Non-pigmented ciliary epithelial cell (primary cell): ENCODE results near the gene ADAM17.
A peak's percentile ranks its signal among the peaks of the same experiment; 100 is the strongest.
"Not testable (repeated sequence)": the region's sequence is repeated elsewhere in the genome, so short reads cannot be mapped to it uniquely, and the experiment has no call there.

Source experiments
- DNase-seq: peaks from one replicate; pipeline ENCODE4 v3.0.0-alpha.2; 2010; ENCODE audit warnings: low read depth

Gene ADAM17

GRCh38 chr2:9519250-9519649, 36.4 kb downstream of the ADAM17 start:
- no peak for DNase-seq

- DNase-seq = no peak
Measured at GRCh38 chr2:9518780-9519179, 36.9 kb downstream of the ADAM17 start.

GRCh38 chr2:9518163-9518562, 37.5 kb downstream of the ADAM17 start:
- no peak for DNase-seq

GRCh38 chr2:9517118-9517782, 38.4 kb downstream of the ADAM17 start:
- DNase-seq = no peak

GRCh38 chr2:9513946-9514345, 41.7 kb downstream of the ADAM17 start:
- not testable (repeated sequence) for DNase-seq

- DNase-seq = no peak
Measured at GRCh38 chr2:9508931-9509330, 46.7 kb downstream of the ADAM17 start.

GRCh38 chr2:9498210-9498609, 57.4 kb downstream of the ADAM17 start:
- no peak for DNase-seq

GRCh38 chr2:9497017-9497416, 58.6 kb downstream of the ADAM17 start:
- no peak for DNase-seq

- no peak for DNase-seq
Measured at GRCh38 chr2:9494081-9494480, 61.5 kb downstream of the ADAM17 start.

- no peak for DNase-seq
Measured at GRCh38 chr2:9493478-9493877, 62.2 kb downstream of the ADAM17 start.

- DNase-seq = no peak
Measured at GRCh38 chr2:9492927-9493326, 62.7 kb downstream of the ADAM17 start.

GRCh38 chr2:9490789-9491188, 64.8 kb downstream of the ADAM17 start:
- no peak for DNase-seq

- DNase-seq = peak; percentile 55
Measured at GRCh38 chr2:9488583-9489547, 66.8 kb downstream of the ADAM17 start.

- DNase-seq = no peak
Measured at GRCh38 chr2:9484533-9484932, 71.1 kb downstream of the ADAM17 start.

GRCh38 chr2:9483107-9483506, 72.5 kb downstream of the ADAM17 start:
- DNase-seq = no peak

GRCh38 chr2:9480157-9480556, 75.5 kb downstream of the ADAM17 start:
- no peak for DNase-seq

GRCh38 chr2:9478526-9478925, 77.1 kb downstream of the ADAM17 start:
- no peak for DNase-seq

- DNase-seq = no peak
Measured at GRCh38 chr2:9477914-9478313, 77.7 kb downstream of the ADAM17 start.

GRCh38 chr2:9474361-9475057, 81.1 kb downstream of the ADAM17 start, which contains the start of gene IAH1:
IAH1 (plus strand) TSS chr2:9474551; CDS start chr2:9474567, 16 bp downstream.
- no peak for DNase-seq

GRCh38 chr2:9473985-9474360, 81.7 kb downstream of the ADAM17 start:
- no peak for DNase-seq

GRCh38 chr2:9473308-9473984, 82.2 kb downstream of the ADAM17 start:
- no peak for DNase-seq

- DNase-seq = no peak
Measured at GRCh38 chr2:9472511-9472910, 83.1 kb downstream of the ADAM17 start.
